ENCODE data around the gene ADCK1.

Gene ADCK1

DNA sequence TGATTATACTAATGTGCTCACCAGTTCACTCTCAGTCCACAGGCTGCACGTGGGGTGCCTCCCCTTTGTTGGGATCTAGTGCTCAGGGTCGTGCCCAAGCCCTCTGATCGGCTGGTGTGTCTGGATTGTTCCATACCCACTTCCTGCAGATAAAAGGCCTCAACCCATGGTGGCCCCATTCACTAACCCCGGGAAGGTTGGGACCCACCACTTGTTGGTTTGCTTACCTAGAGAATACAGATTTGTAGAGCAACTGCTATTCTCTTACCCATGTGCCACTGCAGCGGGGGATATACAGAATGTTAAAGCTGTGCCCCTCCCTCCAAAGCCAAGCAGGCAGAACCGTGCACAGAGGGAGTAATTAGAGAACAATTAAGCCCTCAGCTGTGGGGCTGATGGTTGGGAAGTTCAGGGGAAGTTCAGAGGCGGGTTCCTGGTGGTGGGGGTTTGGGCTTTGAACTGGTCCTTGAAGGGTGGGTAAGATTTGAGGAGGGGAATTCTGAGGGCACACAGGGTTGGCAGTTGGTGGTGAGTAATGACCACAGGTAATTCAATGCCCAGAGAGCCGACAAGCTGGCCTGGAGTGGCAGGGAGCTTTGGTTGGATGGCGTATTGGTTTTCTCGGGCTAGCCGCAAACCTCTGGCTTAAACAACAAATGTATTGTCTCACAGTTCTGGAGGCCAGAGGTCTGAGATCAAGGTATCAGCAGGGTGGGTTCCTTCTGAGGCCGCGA is 68.8 kb downstream of the ADCK1 start:
- Histone ChIP-seq H3K4me3 (ENCODE audit: low read length) (no peak overlapping the region), H3K27me3 (ENCODE audit: control insufficient read depth, insufficient read depth, low read length) (no peaks in the 10 kb centered on the region), H3K4me1 (ENCODE audit: control insufficient read depth, low read depth, low read length) (no peaks in the 10 kb centered on the region)

GRCh38 chr14:77869340-77869739 is 69.4 kb downstream of the ADCK1 start:
- no peaks in the 10 kb centered on the region for H3K36me3 ChIP-seq (ENCODE audit: control insufficient read depth, low read depth, low read length)
- no peaks in the 10 kb centered on the region for H3K9me3 ChIP-seq (ENCODE audit: control insufficient read depth, low read depth, low read length)
- H3K27ac ChIP-seq (ENCODE audit: low read length) = no peak overlapping the region
- H3K4me3 ChIP-seq (ENCODE audit: low read length) = no peak overlapping the region
- H3K4me1 ChIP-seq (ENCODE audit: control insufficient read depth, low read depth, low read length) = no peaks in the 10 kb centered on the region
- no peaks in the 10 kb centered on the region for H3K27me3 ChIP-seq (ENCODE audit: control insufficient read depth, insufficient read depth, low read length)
- H3K9ac ChIP-seq (ENCODE audit: low read length) = no peak overlapping the region

More for the DNA sequence above, 68.8 kb downstream of the ADCK1 start:
- no peak overlapping the region for H3K27ac ChIP-seq (ENCODE audit: low read length)
- H3K36me3 ChIP-seq (ENCODE audit: control insufficient read depth, low read depth, low read length) = no peaks in the 10 kb centered on the region
- H3K9me3 ChIP-seq (ENCODE audit: control insufficient read depth, low read depth, low read length) = no peaks in the 10 kb centered on the region
- no peak overlapping the region for H3K9ac ChIP-seq (ENCODE audit: low read length)

GRCh38 chr14:77870646-77871045 is 70.7 kb downstream of the ADCK1 start:
- Histone ChIP-seq H3K9me3 (ENCODE audit: control insufficient read depth, low read depth, low read length) (no peaks in the 10 kb centered on the region), H3K9ac (ENCODE audit: low read length) (no peak overlapping the region), H3K4me1 (ENCODE audit: control insufficient read depth, low read depth, low read length) (no peaks in the 10 kb centered on the region), H3K27ac (ENCODE audit: low read length) (no peak overlapping the region), H3K36me3 (ENCODE audit: control insufficient read depth, low read depth, low read length) (no peaks in the 10 kb centered on the region), H3K4me3 (ENCODE audit: low read length) (no peak overlapping the region), H3K27me3 (ENCODE audit: control insufficient read depth, insufficient read depth, low read length) (no peaks in the 10 kb centered on the region)

DNA sequence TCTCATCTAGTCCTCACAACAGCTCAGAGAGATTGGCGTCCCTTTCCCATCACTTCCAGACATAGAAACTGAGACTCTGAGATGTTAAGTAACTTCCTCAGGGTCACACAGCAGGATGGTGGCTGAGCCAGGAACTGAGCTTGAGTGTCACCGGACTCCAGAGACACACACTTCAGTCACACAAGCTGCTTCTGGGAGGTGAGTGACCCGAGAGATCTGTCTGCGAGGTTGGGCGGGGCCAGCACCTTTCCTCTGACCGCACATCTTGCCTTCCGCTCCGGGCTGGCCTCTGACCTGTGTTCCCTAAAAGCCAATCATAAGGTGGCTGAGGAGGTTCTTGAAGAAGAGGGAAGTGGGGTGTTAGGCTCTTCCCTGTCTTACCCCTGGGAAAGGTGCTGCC is 72.2 kb downstream of the ADCK1 start:
- no peaks in the 10 kb centered on the region for H3K9me3 ChIP-seq (ENCODE audit: control insufficient read depth, low read depth, low read length)
- H3K27me3 ChIP-seq (ENCODE audit: control insufficient read depth, insufficient read depth, low read length) = no peaks in the 10 kb centered on the region
- no peak overlapping the region for H3K9ac ChIP-seq (ENCODE audit: low read length)
- no peaks in the 10 kb centered on the region for H3K4me1 ChIP-seq (ENCODE audit: control insufficient read depth, low read depth, low read length)
- no peaks in the 10 kb centered on the region for H3K36me3 ChIP-seq (ENCODE audit: control insufficient read depth, low read depth, low read length)
- no peak overlapping the region for H3K27ac ChIP-seq (ENCODE audit: low read length)
- no peak overlapping the region for H3K4me3 ChIP-seq (ENCODE audit: low read length)

- no peaks in the 10 kb centered on the region for H3K27me3 ChIP-seq (ENCODE audit: control insufficient read depth, insufficient read depth, low read length)
- no peak overlapping the region for H3K9ac ChIP-seq (ENCODE audit: low read length)
- H3K9me3 ChIP-seq (ENCODE audit: control insufficient read depth, low read depth, low read length) = no peaks in the 10 kb centered on the region
- no peaks in the 10 kb centered on the region for H3K4me1 ChIP-seq (ENCODE audit: control insufficient read depth, low read depth, low read length)
- no peak overlapping the region for H3K27ac ChIP-seq (ENCODE audit: low read length)
- no peaks in the 10 kb centered on the region for H3K36me3 ChIP-seq (ENCODE audit: control insufficient read depth, low read depth, low read length)
- H3K4me3 ChIP-seq (ENCODE audit: low read length) = no peak overlapping the region
These were observed 73.1 kb downstream of the ADCK1 start for GRCh38 chr14:77872983-77873382.

GRCh38 chr14:77878783-77879182 is 78.9 kb downstream of the ADCK1 start:
- Histone ChIP-seq H3K9ac (ENCODE audit: low read length) (no peak overlapping the region), H3K27me3 (ENCODE audit: control insufficient read depth, insufficient read depth, low read length) (no peaks in the 10 kb centered on the region), H3K4me3 (ENCODE audit: low read length) (no peak overlapping the region), H3K4me1 (ENCODE audit: control insufficient read depth, low read depth, low read length) (no peaks in the 10 kb centered on the region), H3K27ac (ENCODE audit: low read length) (no peak overlapping the region), H3K36me3 (ENCODE audit: control insufficient read depth, low read depth, low read length) (no peaks in the 10 kb centered on the region), H3K9me3 (ENCODE audit: control insufficient read depth, low read depth, low read length) (no peaks in the 10 kb centered on the region)

DNA sequence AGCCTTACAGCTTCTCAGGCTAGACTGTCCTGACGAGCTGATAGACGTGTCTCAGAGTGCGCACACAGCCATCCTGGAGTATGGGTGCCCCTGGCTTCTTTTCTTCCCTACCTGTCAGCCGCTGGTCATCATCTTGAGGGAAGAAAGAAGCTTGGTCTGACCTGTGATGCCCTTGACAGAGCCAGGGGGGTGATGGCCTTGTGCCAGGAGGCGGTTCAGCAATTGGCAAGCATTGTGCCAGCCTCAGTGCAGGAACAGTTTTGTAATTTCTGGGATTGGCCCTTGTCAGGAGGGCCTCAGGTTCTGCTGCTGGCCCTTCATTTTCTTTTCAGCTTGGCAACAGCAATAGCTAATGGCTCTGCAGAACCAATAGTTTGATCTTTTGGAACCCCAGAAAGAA is 80.1 kb downstream of the ADCK1 start:
- Histone ChIP-seq H3K9ac (ENCODE audit: low read length) (no peak overlapping the region), H3K36me3 (ENCODE audit: control insufficient read depth, low read depth, low read length) (no peaks in the 10 kb centered on the region), H3K27me3 (ENCODE audit: control insufficient read depth, insufficient read depth, low read length) (no peaks in the 10 kb centered on the region), H3K27ac (ENCODE audit: low read length) (no peak overlapping the region), H3K4me3 (ENCODE audit: low read length) (no peak overlapping the region), H3K9me3 (ENCODE audit: control insufficient read depth, low read depth, low read length) (no peaks in the 10 kb centered on the region), H3K4me1 (ENCODE audit: control insufficient read depth, low read depth, low read length) (no peaks in the 10 kb centered on the region)

GRCh38 chr14:77882098-77882497 is 82.2 kb downstream of the ADCK1 start:
- H3K4me1 ChIP-seq (ENCODE audit: control insufficient read depth, low read depth, low read length) = no peaks in the 10 kb centered on the region
- H3K4me3 ChIP-seq (ENCODE audit: low read length) = no peak overlapping the region
- H3K9ac ChIP-seq (ENCODE audit: low read length) = no peak overlapping the region
- no peaks in the 10 kb centered on the region for H3K27me3 ChIP-seq (ENCODE audit: control insufficient read depth, insufficient read depth, low read length)
- H3K9me3 ChIP-seq (ENCODE audit: control insufficient read depth, low read depth, low read length) = no peaks in the 10 kb centered on the region
- H3K27ac ChIP-seq (ENCODE audit: low read length) = no peak overlapping the region
- H3K36me3 ChIP-seq (ENCODE audit: control insufficient read depth, low read depth, low read length) = no peaks in the 10 kb centered on the region

DNA sequence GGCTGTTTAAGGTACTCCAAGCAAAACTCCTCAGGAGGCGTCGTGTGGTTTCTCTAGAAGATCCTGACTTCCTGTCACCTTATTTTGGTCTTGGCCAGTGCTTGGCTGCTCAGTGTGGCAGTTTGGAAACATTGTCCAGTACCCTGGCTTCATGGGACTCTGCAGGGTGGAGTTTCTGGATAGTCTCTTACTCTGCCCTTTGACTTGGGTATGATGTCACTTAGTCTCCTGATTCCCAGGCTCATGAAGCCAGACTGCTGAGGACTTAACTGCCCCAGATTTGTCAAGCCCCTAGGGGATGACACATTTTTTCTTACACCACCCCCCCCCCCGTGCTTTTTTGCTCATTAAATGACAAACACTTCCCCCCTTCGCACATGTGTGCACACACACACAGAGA is 82.7 kb downstream of the ADCK1 start:
- Histone ChIP-seq H3K4me1 (ENCODE audit: control insufficient read depth, low read depth, low read length) (no peaks in the 10 kb centered on the region), H3K9ac (ENCODE audit: low read length) (no peak overlapping the region), H3K4me3 (ENCODE audit: low read length) (no peak overlapping the region), H3K27me3 (ENCODE audit: control insufficient read depth, insufficient read depth, low read length) (no peaks in the 10 kb centered on the region), H3K36me3 (ENCODE audit: control insufficient read depth, low read depth, low read length) (no peaks in the 10 kb centered on the region), H3K27ac (ENCODE audit: low read length) (no peak overlapping the region), H3K9me3 (ENCODE audit: control insufficient read depth, low read depth, low read length) (no peaks in the 10 kb centered on the region)

GRCh38 chr14:77883131-77883846 is 83.4 kb downstream of the ADCK1 start:
- no peaks in the 10 kb centered on the region for H3K27me3 ChIP-seq (ENCODE audit: control insufficient read depth, insufficient read depth, low read length)
- H3K27ac ChIP-seq (ENCODE audit: low read length) = no peak overlapping the region
- no peak overlapping the region for H3K9ac ChIP-seq (ENCODE audit: low read length)
- no peaks in the 10 kb centered on the region for H3K4me1 ChIP-seq (ENCODE audit: control insufficient read depth, low read depth, low read length)
- H3K9me3 ChIP-seq (ENCODE audit: control insufficient read depth, low read depth, low read length) = no peaks in the 10 kb centered on the region
- H3K4me3 ChIP-seq (ENCODE audit: low read length) = no peak overlapping the region
- H3K36me3 ChIP-seq (ENCODE audit: control insufficient read depth, low read depth, low read length) = no peaks in the 10 kb centered on the region

DNA sequence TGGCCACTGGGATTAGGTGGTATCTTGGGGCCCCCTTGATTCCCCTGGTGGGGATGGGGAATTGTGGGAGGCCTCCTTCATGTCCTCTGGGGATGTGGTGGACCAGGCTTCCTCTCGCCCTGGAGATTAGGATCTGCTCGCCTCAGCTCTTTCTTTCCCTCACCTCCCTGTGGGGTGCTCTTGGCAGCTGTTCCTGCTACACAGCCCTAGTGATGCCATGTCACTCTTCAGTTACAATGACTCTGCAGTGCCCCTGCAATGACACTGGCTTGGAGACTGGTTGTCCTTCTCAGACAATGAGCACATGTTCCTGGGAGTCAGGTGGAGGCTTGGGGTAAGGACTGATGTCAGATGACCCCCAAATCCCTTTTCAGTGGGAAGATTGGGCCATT is 83.9 kb downstream of the ADCK1 start:
- Histone ChIP-seq H3K9ac (ENCODE audit: low read length) (no peak overlapping the region), H3K9me3 (ENCODE audit: control insufficient read depth, low read depth, low read length) (no peaks in the 10 kb centered on the region), H3K36me3 (ENCODE audit: control insufficient read depth, low read depth, low read length) (no peaks in the 10 kb centered on the region), H3K27ac (ENCODE audit: low read length) (no peak overlapping the region), H3K27me3 (ENCODE audit: control insufficient read depth, insufficient read depth, low read length) (no peaks in the 10 kb centered on the region), H3K4me1 (ENCODE audit: control insufficient read depth, low read depth, low read length) (no peaks in the 10 kb centered on the region), H3K4me3 (ENCODE audit: low read length) (no peak overlapping the region)

GRCh38 chr14:77885367-77885766 is 85.5 kb downstream of the ADCK1 start:
- Histone ChIP-seq H3K27ac (ENCODE audit: low read length) (no peak overlapping the region), H3K4me1 (ENCODE audit: control insufficient read depth, low read depth, low read length) (no peaks in the 10 kb centered on the region), H3K4me3 (ENCODE audit: low read length) (no peak overlapping the region)

More at GRCh38 chr14:77885367-77885766, 85.5 kb downstream of the ADCK1 start:
- Histone ChIP-seq H3K27me3 (ENCODE audit: control insufficient read depth, insufficient read depth, low read length) (no peaks in the 10 kb centered on the region), H3K36me3 (ENCODE audit: control insufficient read depth, low read depth, low read length) (no peaks in the 10 kb centered on the region), H3K9ac (ENCODE audit: low read length) (no peak overlapping the region), H3K9me3 (ENCODE audit: control insufficient read depth, low read depth, low read length) (no peaks in the 10 kb centered on the region)
